ENCODE results near the gene RBM20. TPM values are rescaled to one million over a fixed set of nuclear protein-coding genes. Genes with fewer than 3 reads are reported as not detected.

Gene RBM20
- total and polyA plus RNA-seq, 8 donors, result under 0.01 to 6.2 (median 0.59) TPM; not detected in 2

- H3K36me3 ChIP-seq, result no peaks in the 10 kb centered on the region
- DNase-seq, result no peak
- no peak overlapping the region for H3K27ac ChIP-seq
- no peak overlapping the region for H3K4me3 ChIP-seq
- no peaks in the 10 kb centered on the region for H3K27me3 ChIP-seq
- peaks cover 40 to 95% (median 55%) of the 10 kb centered on the region in 4 donors for H3K4me1 ChIP-seq
- intact Hi-C loops (cut with DNase I; ENCODE audit: low total_unique reads), result no loop called here
- 67 to 96% (median 83%) methylated on average over 1 of the region's 1 CpG for WGBS, 5 donors
- TF ChIP-seq EP300 (IDR thresholded peaks at IDR 0.05) (no peak), POLR2A (IDR thresholded peaks at IDR 0.05) (no peak), POLR2AphosphoS5 (IDR thresholded peaks at IDR 0.05) (no peak), CTCF (IDR thresholded peaks at IDR 0.05) (no peak)
- H3K9me3 ChIP-seq, result no peaks in the 10 kb centered on the region
Measured at GRCh38 chr10:110825508-110825907, 181.4 kb downstream of the RBM20 start.

- H3K27ac ChIP-seq, result peak overlapping the region in 3 of 5 donors; percentile 63 to 75 (median 73)
- 54 to 70% (median 59%) methylated on average over 4 of the region's 4 CpGs for WGBS, 5 donors
Measured at GRCh38 chr10:110827410-110827809, 183.3 kb downstream of the RBM20 start.

GRCh38 chr10:110827875-110828274, 183.7 kb downstream of the RBM20 start:
- no peak overlapping the region for H3K4me3 ChIP-seq
- TF ChIP-seq CTCF (IDR thresholded peaks at IDR 0.05) (no peak), POLR2AphosphoS5 (IDR thresholded peaks at IDR 0.05) (peak in 1 of 3 donors; percentile 24)
- peak in 1 of 2 donors; percentile 55 for DNase-seq
- WGBS, 5 donors, result 55 to 69% (median 64%) methylated on average over 8 of the region's 8 CpGs
- no peaks in the 10 kb centered on the region for H3K9me3 ChIP-seq
- intact Hi-C loops (cut with DNase I; ENCODE audit: low total_unique reads), result no loop called here
- peaks cover 16 to 77% (median 33%) of the 10 kb centered on the region in 4 donors for H3K4me1 ChIP-seq
- H3K36me3 ChIP-seq, result no peaks in the 10 kb centered on the region
- H3K27ac ChIP-seq, result peak overlapping the region in 4 of 5 donors; percentile 48 to 75 (median 68)
- H3K27me3 ChIP-seq, result no peaks in the 10 kb centered on the region

More at GRCh38 chr10:110827410-110827809, 183.3 kb downstream of the RBM20 start:
- Histone ChIP-seq H3K4me1 (peaks cover 21 to 82% (median 37%) of the 10 kb centered on the region in 4 donors), H3K27me3 (no peaks in the 10 kb centered on the region), H3K9me3 (no peaks in the 10 kb centered on the region), H3K4me3 (no peak overlapping the region), H3K36me3 (no peaks in the 10 kb centered on the region)
- peak in 1 of 3 donors; percentile 1 for TF ChIP-seq POLR2AphosphoS5 (IDR thresholded peaks at IDR 0.05)
- no peak for TF ChIP-seq EP300 (IDR thresholded peaks at IDR 0.05)
- intact Hi-C loops (cut with DNase I; ENCODE audit: low total_unique reads), result no loop called here
- DNase-seq, result no peak

- WGBS, 5 donors, result 46 to 81% (median 61%) methylated on average over 2 of the region's 2 CpGs
- Histone ChIP-seq H3K36me3 (no peaks in the 10 kb centered on the region), H3K4me1 (peaks cover 13 to 75% (median 29%) of the 10 kb centered on the region in 4 donors), H3K4me3 (no peak overlapping the region), H3K27me3 (no peaks in the 10 kb centered on the region), H3K27ac (peak overlapping the region in 4 of 5 donors; percentile 48 to 75 (median 68)), H3K9me3 (no peaks in the 10 kb centered on the region)
- DNase-seq, result no peak
- TF ChIP-seq POLR2A (IDR thresholded peaks at IDR 0.05) (no peak), EP300 (IDR thresholded peaks at IDR 0.05) (no peak), CTCF (IDR thresholded peaks at IDR 0.05) (no peak), POLR2AphosphoS5 (IDR thresholded peaks at IDR 0.05) (no peak)
- intact Hi-C loops (cut with DNase I; ENCODE audit: low total_unique reads), result no loop called here
Measured at GRCh38 chr10:110828525-110828924, 184.4 kb downstream of the RBM20 start.

- H3K36me3 ChIP-seq, result no peaks in the 10 kb centered on the region
- H3K27me3 ChIP-seq, result no peaks in the 10 kb centered on the region
- no peak overlapping the region for H3K4me3 ChIP-seq
- no peak for DNase-seq
- intact Hi-C loops (cut with DNase I; ENCODE audit: low total_unique reads), result no loop called here
- H3K9me3 ChIP-seq, result no peaks in the 10 kb centered on the region
- peaks cover 12 to 75% (median 34%) of the 10 kb centered on the region in 4 donors for H3K4me1 ChIP-seq
- TF ChIP-seq POLR2A (IDR thresholded peaks at IDR 0.05) (no peak), CTCF (IDR thresholded peaks at IDR 0.05) (no peak), EP300 (IDR thresholded peaks at IDR 0.05) (no peak), POLR2AphosphoS5 (IDR thresholded peaks at IDR 0.05) (no peak)
- H3K27ac ChIP-seq, result peak overlapping the region in 2 of 5 donors; percentile 73 to 75
- 84 to 94% (median 87%) methylated on average over 11 of the region's 11 CpGs for WGBS, 5 donors
Measured at GRCh38 chr10:110829721-110830410, 185.7 kb downstream of the RBM20 start.

All from stomach (tissue), 9 donors.